Progenitor cell of endocrine pancreas (in vitro differentiated cells): ENCODE data around the gene DUSP2. TPM values are rescaled to one million over a fixed set of nuclear protein-coding genes. Genes with fewer than 3 reads are reported as not detected.
"Not testable (repeated sequence)": the region's sequence is repeated elsewhere in the genome, so short reads cannot be mapped to it uniquely, and the experiment has no call there.

Experiments
- DNase-seq: peaks from one replicate; pipeline ENCODE4 v3.0.0; 2021; ENCODE audit warnings: low spot score; ENCODE audit not compliant: unreplicated experiment
- H3K27ac Mint-ChIP-seq: 2 replicates; pipeline ENCODE4 v1.8.0; 2021; ENCODE audit warnings: mild to moderate bottlenecking, moderate library complexity, mixed read lengths
- H3K27me3 Mint-ChIP-seq: 2 replicates; pipeline ENCODE4 v1.8.0; 2021; ENCODE audit warnings: mixed read lengths
- H3K36me3 Mint-ChIP-seq: 2 replicates; pipeline ENCODE4 v1.8.0; 2022; ENCODE audit warnings: mixed read lengths; ENCODE audit not compliant: insufficient read depth
- H3K4me1 Mint-ChIP-seq: 2 replicates; pipeline ENCODE4 v1.8.0; 2021; ENCODE audit warnings: low read depth, mixed read lengths
- H3K4me3 Mint-ChIP-seq: 2 replicates; pipeline ENCODE4 v1.8.0; 2021; ENCODE audit warnings: low read depth, mild to moderate bottlenecking, moderate library complexity, mixed read lengths
- H3K9me3 Mint-ChIP-seq: 2 replicates; pipeline ENCODE4 v1.8.0; 2021; ENCODE audit warnings: low read depth, mixed read lengths
- CTCF ChIP-seq: fragments of 200-600 bp; sonication (generic); IDR thresholded peaks from one replicate; pipeline ENCODE4 v1.5.0; 2021; ENCODE audit warnings: antibody characterized with exemption, mild to moderate bottlenecking; ENCODE audit not compliant: unreplicated experiment
- total RNA-seq: library from RNA; stranded (reverse); gene quantifications from 2 replicates; pipeline ENCODE4 v1.2.1, GENCODE V29; 2021

Gene DUSP2
- total RNA-seq, 1 donor from 2014 or later, result 0.93 TPM

GRCh38 chr2:96161898-96162297, 16.7 kb upstream of the DUSP2 start:
- Mint-ChIP-seq H3K27ac (peak overlapping the region; percentile 10), H3K36me3 (no peaks in the 10 kb centered on the region), H3K9me3 (peaks cover 5% of the 10 kb centered on the region), H3K4me3 (no peak overlapping the region), H3K4me1 (peaks cover 3% of the 10 kb centered on the region), H3K27me3 (peaks cover 11% of the 10 kb centered on the region)
- DNase-seq, result no peak
- no peak for TF ChIP-seq CTCF

- H3K4me1 Mint-ChIP-seq, DNase-seq, H3K36me3 Mint-ChIP-seq, H3K27ac Mint-ChIP-seq, H3K9me3 Mint-ChIP-seq, H3K4me3 Mint-ChIP-seq: not testable (repeated sequence)
- H3K27me3 Mint-ChIP-seq, result peaks cover 11% of the 10 kb centered on the region
These were observed 15.1 kb upstream of the DUSP2 start for GRCh38 chr2:96160366-96160765.

GRCh38 chr2:96159084-96159830, 14.0 kb upstream of the DUSP2 start:
- Mint-ChIP-seq H3K9me3 (peaks cover 5% of the 10 kb centered on the region), H3K27ac (no peak overlapping the region), H3K4me3 (no peak overlapping the region), H3K4me1 (peaks cover 3% of the 10 kb centered on the region), H3K27me3 (peaks cover 11% of the 10 kb centered on the region), H3K36me3 (no peaks in the 10 kb centered on the region)
- DNase-seq, result no peak
- TF ChIP-seq CTCF, result no peak

GRCh38 chr2:96158554-96158940, 13.3 kb upstream of the DUSP2 start:
- no peak overlapping the region for H3K27ac Mint-ChIP-seq
- peaks cover 13% of the 10 kb centered on the region for H3K27me3 Mint-ChIP-seq
- no peak for DNase-seq
- peaks cover 3% of the 10 kb centered on the region for H3K4me1 Mint-ChIP-seq
- no peak for TF ChIP-seq CTCF
- H3K9me3 Mint-ChIP-seq, result peaks cover 5% of the 10 kb centered on the region
- no peaks in the 10 kb centered on the region for H3K36me3 Mint-ChIP-seq
- H3K4me3 Mint-ChIP-seq, result no peak overlapping the region

GRCh38 chr2:96157649-96158553, 12.7 kb upstream of the DUSP2 start:
- H3K4me1 Mint-ChIP-seq, result peaks cover 3% of the 10 kb centered on the region
- H3K27me3 Mint-ChIP-seq, result peaks cover 14% of the 10 kb centered on the region
- no peak for TF ChIP-seq CTCF
- H3K4me3 Mint-ChIP-seq, result no peak overlapping the region
- H3K9me3 Mint-ChIP-seq, result peaks cover 5% of the 10 kb centered on the region
- H3K36me3 Mint-ChIP-seq, result no peaks in the 10 kb centered on the region
- no peak for DNase-seq
- no peak overlapping the region for H3K27ac Mint-ChIP-seq
